LNCaP clone FGC (cell line): ENCODE results near the gene IQSEC3.
"Not testable (repeated sequence)": the region's sequence is repeated elsewhere in the genome, so short reads cannot be mapped to it uniquely, and the experiment has no call there.

Experiments used
- DNase-seq: peaks from one replicate; pipeline ENCODE4 v3.0.0-alpha.2; 2011; ENCODE audit warnings: low read depth
- H3K4me3 ChIP-seq: 2 replicates; pipeline ENCODE4 v1.5.1; 2011; ENCODE audit warnings: mild to moderate bottlenecking, low read depth, low read length, control low read depth
- CTCF ChIP-seq: IDR thresholded peaks from 2 replicates; pipeline ENCODE4 v1.5.1; 2012; ENCODE audit warnings: mild to moderate bottlenecking; ENCODE audit not compliant: control insufficient read depth, insufficient read depth; ENCODE audit errors: extremely low read depth

Gene IQSEC3

DNA sequence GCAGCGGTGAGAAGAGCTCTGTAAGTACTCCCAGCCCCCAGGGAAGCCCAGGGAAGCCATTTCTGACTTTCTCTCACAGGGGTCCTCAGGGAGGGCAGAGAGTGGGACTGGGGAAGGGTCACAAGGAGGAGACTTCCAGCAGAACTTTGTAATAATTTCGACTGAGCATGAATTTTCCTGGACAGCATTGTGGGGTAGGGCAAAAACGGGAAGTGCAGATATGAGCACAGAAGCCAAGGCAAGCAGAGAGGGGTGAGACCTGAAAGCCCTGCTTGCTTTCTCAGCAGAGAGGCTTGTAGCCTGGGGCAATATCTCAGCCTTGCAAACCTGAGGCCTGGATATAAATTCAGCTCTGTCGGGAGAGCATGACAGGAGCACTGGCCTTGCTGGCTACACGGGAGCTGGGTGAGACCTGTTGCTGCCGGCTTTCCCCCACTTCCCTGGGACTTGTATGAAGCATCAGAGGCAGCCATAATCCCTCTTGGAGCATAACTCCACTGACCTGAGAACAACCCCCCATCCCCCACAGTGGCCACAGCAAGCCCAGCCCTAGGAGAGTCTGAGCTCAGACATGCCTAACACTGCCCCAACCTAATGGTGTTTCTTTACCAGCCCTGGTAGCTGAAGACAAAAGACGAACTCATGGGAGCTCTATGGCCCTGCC is 9.8 kb upstream of the IQSEC3 start:
- no peak overlapping the region for H3K4me3 ChIP-seq
- DNase-seq = no peak
- no peak for TF ChIP-seq CTCF

GRCh38 chr12:57539-57938 is 9.0 kb upstream of the IQSEC3 start:
- no peak for DNase-seq
- TF ChIP-seq CTCF = no peak
- H3K4me3 ChIP-seq = no peak overlapping the region

DNA sequence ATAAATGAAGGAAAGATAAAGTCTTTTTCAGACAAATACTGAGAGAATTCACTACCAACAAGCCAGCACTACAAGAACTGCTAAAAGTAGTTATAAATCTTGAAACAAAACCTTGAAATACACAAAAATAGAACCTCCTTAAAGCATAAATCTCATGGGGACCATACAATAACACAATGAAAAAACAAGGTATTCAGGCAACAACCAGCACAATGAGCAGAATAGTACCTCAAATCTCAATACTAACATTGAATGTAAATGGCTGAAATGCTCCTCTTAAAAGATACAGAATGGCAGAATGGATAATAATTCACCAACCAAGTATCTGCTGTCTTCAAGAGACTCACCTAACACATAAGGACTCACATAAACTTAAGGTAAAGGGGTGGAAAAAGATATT is 7.7 kb upstream of the IQSEC3 start:
- DNase-seq = no peak
- no peak for TF ChIP-seq CTCF
- H3K4me3 ChIP-seq = no peak overlapping the region

- H3K4me3 ChIP-seq, DNase-seq: not testable (repeated sequence)
Observed at GRCh38 chr12:61845-62244, 4.7 kb upstream of the IQSEC3 start.

DNA sequence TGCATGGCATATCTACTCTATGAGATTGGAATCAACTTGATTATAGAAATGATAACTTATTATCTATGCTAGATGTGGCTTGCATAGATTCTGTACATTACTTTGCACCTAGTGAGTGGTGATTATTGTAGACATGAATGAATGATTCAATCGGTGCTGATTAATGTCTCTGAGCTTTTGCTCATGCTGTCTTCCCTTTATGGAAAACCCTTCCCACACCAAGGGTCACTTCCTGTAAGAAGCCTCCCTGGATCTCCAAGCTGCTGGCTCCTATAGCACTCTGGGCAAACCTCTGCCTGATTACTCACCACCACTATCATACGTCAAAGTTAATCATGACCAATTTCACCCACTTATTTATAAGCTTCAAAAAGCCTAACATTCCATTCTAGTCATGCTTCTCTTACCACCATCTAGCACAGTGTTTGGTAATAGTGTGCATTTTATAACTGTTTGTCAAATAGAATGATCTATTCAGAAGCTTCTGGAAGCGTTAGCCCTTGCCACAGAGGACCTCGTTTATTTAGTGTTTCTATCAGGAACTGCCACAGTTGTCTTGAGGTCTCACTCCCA is 990 bp upstream of the IQSEC3 start:
- DNase-seq = not testable (repeated sequence)

GRCh38 chr12:66782-67504 is 376 bp downstream of the IQSEC3 start:
- H3K4me3 ChIP-seq, DNase-seq: not testable (repeated sequence)

More for the DNA sequence above, 990 bp upstream of the IQSEC3 start:
- H3K4me3 ChIP-seq = not testable (repeated sequence)

- H3K4me3 ChIP-seq, DNase-seq: not testable (repeated sequence)
Observed at GRCh38 chr12:69677-70076, 3.1 kb downstream of the IQSEC3 start.

- not testable (repeated sequence) for DNase-seq, H3K4me3 ChIP-seq
Observed at GRCh38 chr12:70541-70940, 4.0 kb downstream of the IQSEC3 start.

GRCh38 chr12:72018-72417 is 5.5 kb downstream of the IQSEC3 start:
- H3K4me3 ChIP-seq, DNase-seq: not testable (repeated sequence)

DNA sequence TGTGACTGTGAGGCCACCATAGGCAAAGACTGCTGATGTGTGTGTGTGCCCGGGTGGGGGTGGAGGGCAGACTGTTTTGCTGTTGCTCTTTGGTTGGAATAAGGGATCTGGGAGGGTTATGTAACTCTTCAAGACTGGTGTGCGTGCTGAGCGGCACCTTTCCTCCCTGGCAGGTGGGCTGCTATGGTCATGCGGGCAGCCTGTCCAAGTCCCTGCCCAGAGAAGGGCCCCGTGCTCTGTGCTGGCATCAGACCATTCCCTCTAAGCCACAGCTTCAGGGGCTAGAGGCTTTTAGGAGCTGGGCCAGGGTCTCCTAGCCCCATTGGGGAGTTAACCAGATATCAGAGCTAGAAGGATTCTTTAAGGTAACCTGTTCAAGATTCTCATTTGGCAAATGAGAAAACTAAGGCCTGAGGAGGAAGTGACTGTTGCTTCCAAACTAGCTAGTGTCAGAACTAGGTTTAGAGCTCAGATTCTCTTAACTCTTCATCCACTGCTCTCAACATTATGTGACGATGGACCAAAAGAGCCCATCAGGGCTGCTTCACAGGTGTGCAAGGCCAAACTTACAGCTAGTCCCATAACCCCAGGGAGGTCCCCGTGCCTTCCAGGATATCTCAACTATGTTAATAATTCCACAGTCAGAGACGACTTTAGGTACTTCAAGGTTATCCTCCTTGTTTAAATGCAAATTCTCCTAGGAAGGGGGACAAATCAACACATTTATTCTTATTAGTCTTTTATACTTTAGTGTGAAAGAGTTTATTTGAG is 8.0 kb downstream of the IQSEC3 start:
- H3K4me3 ChIP-seq, DNase-seq: not testable (repeated sequence)

DNA sequence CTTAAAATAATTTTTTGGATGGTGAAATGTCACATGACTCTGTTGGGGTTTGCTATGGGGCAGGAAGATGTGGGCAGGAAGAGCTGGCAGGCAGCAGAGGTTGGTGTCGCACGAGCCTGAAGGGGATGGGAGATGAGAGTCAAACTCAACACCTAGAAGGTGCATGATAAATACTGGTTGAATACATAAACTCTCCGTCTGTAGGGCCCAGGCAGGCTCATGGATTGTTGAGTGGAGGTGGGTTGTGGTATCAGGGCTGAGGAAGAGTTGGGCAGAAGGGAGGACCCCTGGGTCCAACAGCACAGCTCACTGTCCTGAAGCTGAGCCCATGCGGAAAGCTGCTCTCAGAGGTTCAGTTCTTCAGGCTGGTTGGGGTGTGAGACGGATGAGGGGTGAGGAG is 9.0 kb downstream of the IQSEC3 start:
- H3K4me3 ChIP-seq, DNase-seq: not testable (repeated sequence)

DNA sequence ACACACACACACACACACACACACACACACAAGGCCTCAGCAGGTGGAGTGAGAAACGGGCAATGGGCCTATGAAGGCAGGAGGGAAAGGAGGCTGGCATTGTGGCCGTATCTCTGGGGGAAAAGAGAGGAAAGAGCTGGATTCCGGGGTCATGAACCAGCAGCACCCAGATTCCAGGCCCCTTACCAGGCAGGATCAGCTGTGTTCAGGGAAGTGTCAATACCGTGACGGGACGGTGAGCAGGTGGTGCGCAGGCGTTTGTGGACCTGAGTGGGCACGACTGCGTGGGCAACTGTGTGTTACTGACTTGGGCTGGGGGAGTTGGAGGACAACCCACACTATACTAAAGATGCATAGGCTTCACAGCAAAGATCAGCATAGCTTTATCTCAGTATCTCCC is 9.5 kb downstream of the IQSEC3 start:
- H3K4me3 ChIP-seq, DNase-seq: not testable (repeated sequence)

- not testable (repeated sequence) for DNase-seq, H3K4me3 ChIP-seq
Observed at GRCh38 chr12:76551-76950, 10.0 kb downstream of the IQSEC3 start.

DNA sequence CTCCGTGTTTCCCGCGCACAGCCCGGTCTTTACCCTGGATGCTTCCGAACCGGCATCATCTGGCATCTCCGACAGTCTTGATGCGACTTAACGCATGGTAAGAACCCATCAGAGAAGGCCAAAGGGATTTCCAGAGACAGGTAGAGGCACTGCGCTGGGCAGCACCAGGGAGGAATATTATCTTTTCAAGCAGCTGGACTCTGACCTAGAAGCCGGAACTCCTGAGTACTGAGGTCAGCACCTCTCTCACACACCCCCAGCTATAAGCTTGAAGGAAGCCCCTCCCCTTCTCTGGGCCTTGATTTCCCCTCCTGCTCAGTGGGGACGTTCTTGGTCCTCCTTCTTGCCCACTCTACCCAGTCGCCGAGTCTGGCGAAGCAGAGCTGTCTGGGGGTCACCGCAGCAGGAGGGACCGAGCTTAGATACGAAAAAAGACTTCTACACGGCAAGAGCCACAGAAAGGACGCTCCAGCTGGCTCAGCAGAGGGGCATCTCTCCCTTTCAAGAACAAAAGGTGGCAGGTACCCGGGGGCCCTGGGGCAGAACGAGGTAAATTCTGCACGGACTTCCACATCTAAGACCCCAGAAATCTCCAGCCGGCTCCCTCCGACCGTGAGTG is 10.6 kb downstream of the IQSEC3 start:
- not testable (repeated sequence) for H3K4me3 ChIP-seq, DNase-seq
